Right ventricle myocardium superior (tissue), 1 donor: ENCODE results near the gene LTA4H. TPM values are rescaled to one million over a fixed set of nuclear protein-coding genes. Genes with fewer than 3 reads are reported as not detected.
"Not testable (repeated sequence)": the region's sequence is repeated elsewhere in the genome, so short reads cannot be mapped to it uniquely, and the experiment has no call there.

ENCODE experiments used
- ATAC-seq: fragments of 200-7000 bp; cut with Tn5 transposase; one replicate; pipeline ENCODE4 v1.9.1; 2020; ENCODE audit warnings: mild to moderate bottlenecking; ENCODE audit not compliant: poor library complexity
- DNase-seq: peaks from one replicate; pipeline ENCODE4 v3.0.0-alpha.2; 2020
- intact Hi-C: fragments of 100-400 bp; cut with DNase I; formaldehyde crosslinking; loops from one replicate; pipeline ENCODE4 v1.11.2; 2022
- total RNA-seq: library from RNA; stranded (reverse); fragmentation: NEBNext Ultra II Directional; extraction: Animal tissue kit (Norgen Biotek cat#: 25700); gene quantifications from one replicate; pipeline ENCODE4 v1.2.1, GENCODE V29; 2021
- donor health status: DM: no; HTN: yes; CAD: no; lungs with severe emphysema.

LTA4H gene
- total RNA-seq, 1 donor from 2014 or later, result 36.6 TPM

GRCh38 chr12:95977764-95978305 is 57.6 kb downstream of the LTA4H start:
- intact Hi-C loops, result no loop called here
- ATAC-seq (no peak), DNase-seq (no peak)

- intact Hi-C loops, result no loop called here
- ATAC-seq (no peak), DNase-seq (no peak)
Observed at GRCh38 chr12:95976416-95976832, 59.0 kb downstream of the LTA4H start.

- no peak for ATAC-seq
- intact Hi-C loops, result no loop called here
- DNase-seq, result no peak
Observed at GRCh38 chr12:95975491-95975890, 59.9 kb downstream of the LTA4H start.

GRCh38 chr12:95974358-95974757 is 61.0 kb downstream of the LTA4H start:
- no peak for ATAC-seq
- no peak for DNase-seq
- intact Hi-C loops, result no loop called here

- DNase-seq (no peak), ATAC-seq (no peak)
- intact Hi-C loops, result no loop called here
Observed at GRCh38 chr12:95972832-95973456, 62.4 kb downstream of the LTA4H start.

- ATAC-seq, result no peak
- no peak for DNase-seq
- intact Hi-C loops, result no loop called here
Observed at GRCh38 chr12:95970905-95971304, 64.5 kb downstream of the LTA4H start.

- DNase-seq, ATAC-seq, intact Hi-C loops: not testable (repeated sequence)
Observed at GRCh38 chr12:95969116-95969515, 66.3 kb downstream of the LTA4H start.

- no peak for ATAC-seq
- intact Hi-C loops, result no loop called here
- no peak for DNase-seq
Observed at GRCh38 chr12:95967301-95967700, 68.1 kb downstream of the LTA4H start.

- DNase-seq, result no peak
- intact Hi-C loops, result no loop called here
- no peak for ATAC-seq
Observed at GRCh38 chr12:95966287-95966870, 69.0 kb downstream of the LTA4H start.

GRCh38 chr12:95963096-95963495 is 72.3 kb downstream of the LTA4H start:
- ATAC-seq (no peak), DNase-seq (no peak)
- intact Hi-C loops, result no loop called here

GRCh38 chr12:95962222-95962621 is 73.2 kb downstream of the LTA4H start:
- ATAC-seq (no peak), DNase-seq (no peak)
- intact Hi-C loops, result no loop called here

GRCh38 chr12:95960241-95960640 is 75.1 kb downstream of the LTA4H start:
- intact Hi-C loops, result no loop called here
- ATAC-seq, result no peak

GRCh38 chr12:95959107-95959506 is 76.3 kb downstream of the LTA4H start:
- intact Hi-C loops, result no loop called here
- no peak for DNase-seq
- ATAC-seq, result no peak

More at GRCh38 chr12:95960241-95960640, 75.1 kb downstream of the LTA4H start:
- no peak for DNase-seq

- ATAC-seq, result no peak
- no peak for DNase-seq
- intact Hi-C loops, result no loop called here
Observed at GRCh38 chr12:95956557-95957145, 78.7 kb downstream of the LTA4H start.

- DNase-seq (no peak), ATAC-seq (no peak)
- intact Hi-C loops, result no loop called here
Observed at GRCh38 chr12:95955549-95956159, 79.7 kb downstream of the LTA4H start.

- ATAC-seq, result no peak
- intact Hi-C loops, result no loop called here
- no peak for DNase-seq
Observed at GRCh38 chr12:95953000-95953399, 82.4 kb downstream of the LTA4H start.

- ATAC-seq, result no peak
- intact Hi-C loops, result no loop called here
- no peak for DNase-seq
Observed at GRCh38 chr12:95951515-95951914, 83.9 kb downstream of the LTA4H start.
